ENCODE results near the gene SULF2. TPM values are rescaled to one million over a fixed set of nuclear protein-coding genes. Genes with fewer than 3 reads are reported as not detected.
"Not testable (repeated sequence)": the region's sequence is repeated elsewhere in the genome, so short reads cannot be mapped to it uniquely, and the experiment has no call there.

Gene SULF2
- total RNA-seq, 1 donor from 2014 or later, result 22.9 TPM

DNA sequence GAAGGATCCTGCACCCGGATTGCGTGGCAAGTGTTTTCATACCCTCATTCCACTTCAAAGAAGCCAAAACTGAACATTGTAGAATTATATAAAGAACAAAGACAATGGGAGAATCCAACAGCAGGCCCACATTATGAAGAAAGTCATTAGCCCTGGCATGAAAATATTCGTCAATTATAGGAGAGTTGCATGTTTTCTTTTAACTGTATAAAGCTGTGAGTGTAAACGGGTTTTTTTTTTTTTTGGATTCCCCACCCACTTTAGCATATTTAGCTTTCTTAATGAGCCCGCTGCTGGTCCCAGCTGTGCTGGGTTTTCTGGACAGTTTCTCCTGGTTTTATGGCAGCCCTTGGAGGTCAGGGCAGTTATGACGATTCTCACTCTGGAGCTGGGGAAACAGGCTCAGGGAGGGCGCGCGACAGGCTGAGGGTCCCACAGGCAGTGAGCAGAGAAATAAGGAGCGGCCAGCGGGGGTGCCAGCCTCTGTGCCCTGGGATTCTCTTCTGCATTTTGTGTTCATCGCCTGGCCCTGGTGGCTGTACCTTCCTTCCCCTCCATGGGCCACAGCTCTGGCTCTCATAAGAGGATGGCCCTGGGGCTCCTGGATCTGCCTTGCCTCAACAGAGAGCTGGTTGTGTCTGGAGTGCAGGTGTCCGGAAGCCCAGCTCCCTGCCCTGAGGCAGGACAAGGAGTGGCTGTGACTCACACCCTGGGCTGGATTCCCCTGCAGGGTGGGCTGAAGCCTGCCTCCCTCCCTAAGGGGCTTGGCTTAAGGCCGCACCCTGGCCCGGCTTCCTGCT is 24.1 kb upstream of the SULF2 start:
- peak overlapping the region; percentile 75 for H3K4me3 Mint-ChIP-seq
- DNase-seq (ENCODE audit: low read depth, low spot score), result peak; percentile 16
- TF ChIP-seq, protein P1, sequence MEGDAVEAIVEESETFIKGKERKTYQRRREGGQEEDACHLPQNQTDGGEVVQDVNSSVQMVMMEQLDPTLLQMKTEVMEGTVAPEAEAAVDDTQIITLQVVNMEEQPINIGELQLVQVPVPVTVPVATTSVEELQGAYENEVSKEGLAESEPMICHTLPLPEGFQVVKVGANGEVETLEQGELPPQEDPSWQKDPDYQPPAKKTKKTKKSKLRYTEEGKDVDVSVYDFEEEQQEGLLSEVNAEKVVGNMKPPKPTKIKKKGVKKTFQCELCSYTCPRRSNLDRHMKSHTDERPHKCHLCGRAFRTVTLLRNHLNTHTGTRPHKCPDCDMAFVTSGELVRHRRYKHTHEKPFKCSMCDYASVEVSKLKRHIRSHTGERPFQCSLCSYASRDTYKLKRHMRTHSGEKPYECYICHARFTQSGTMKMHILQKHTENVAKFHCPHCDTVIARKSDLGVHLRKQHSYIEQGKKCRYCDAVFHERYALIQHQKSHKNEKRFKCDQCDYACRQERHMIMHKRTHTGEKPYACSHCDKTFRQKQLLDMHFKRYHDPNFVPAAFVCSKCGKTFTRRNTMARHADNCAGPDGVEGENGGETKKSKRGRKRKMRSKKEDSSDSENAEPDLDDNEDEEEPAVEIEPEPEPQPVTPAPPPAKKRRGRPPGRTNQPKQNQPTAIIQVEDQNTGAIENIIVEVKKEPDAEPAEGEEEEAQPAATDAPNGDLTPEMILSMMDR (conservative IDR thresholded peaks at IDR 0.05), result no peak
- H3K9me3 Mint-ChIP-seq, result peaks cover 10% of the 10 kb centered on the region
- H3K27me3 Mint-ChIP-seq (ENCODE audit: low read depth), result peaks cover 5% of the 10 kb centered on the region
- H3K36me3 Mint-ChIP-seq (ENCODE audit: low read depth), result no peaks in the 10 kb centered on the region
- peaks cover 37% of the 10 kb centered on the region for H3K4me1 Mint-ChIP-seq
- peak overlapping the region; percentile 97 for H3K27ac Mint-ChIP-seq (ENCODE audit: unreplicated experiment)

DNA sequence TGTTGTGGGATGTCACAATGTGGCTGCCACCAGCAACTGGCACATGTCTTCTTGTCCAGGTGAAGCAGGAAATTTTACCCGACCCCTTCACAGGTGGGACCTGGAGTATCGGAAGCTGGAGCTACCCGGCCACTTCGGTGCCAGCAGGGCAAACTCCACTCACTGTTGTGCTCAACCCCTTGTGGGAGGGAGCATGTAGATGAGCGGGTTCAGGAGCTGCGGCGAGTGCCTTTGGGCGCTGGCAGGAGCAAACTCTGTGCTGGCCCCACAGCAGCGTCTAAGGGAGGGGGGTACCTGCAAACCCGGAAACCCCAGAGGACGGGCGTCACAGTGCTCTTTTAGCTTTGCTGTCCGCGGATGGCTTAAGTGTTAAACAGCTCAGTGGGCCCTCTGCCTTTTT is 20.7 kb upstream of the SULF2 start:
- Mint-ChIP-seq H3K9me3 (no peaks in the 10 kb centered on the region), H3K27me3 (ENCODE audit: low read depth) (peaks cover 2% of the 10 kb centered on the region), H3K27ac (ENCODE audit: unreplicated experiment) (no peak overlapping the region), H3K4me1 (peaks cover 42% of the 10 kb centered on the region), H3K4me3 (no peak overlapping the region), H3K36me3 (ENCODE audit: low read depth) (no peaks in the 10 kb centered on the region)
- DNase-seq (ENCODE audit: low read depth, low spot score), result no peak
- TF ChIP-seq, protein P1 (conservative IDR thresholded peaks at IDR 0.05), result no peak

GRCh38 chr20:47804972-47805371 is 19.7 kb upstream of the SULF2 start:
- not testable (repeated sequence) for DNase-seq (ENCODE audit: low read depth, low spot score); H3K27me3 Mint-ChIP-seq (ENCODE audit: low read depth); H3K36me3 Mint-ChIP-seq (ENCODE audit: low read depth); H3K4me3 Mint-ChIP-seq; H3K9me3 Mint-ChIP-seq; H3K27ac Mint-ChIP-seq (ENCODE audit: unreplicated experiment)
- peaks cover 37% of the 10 kb centered on the region for H3K4me1 Mint-ChIP-seq

DNA sequence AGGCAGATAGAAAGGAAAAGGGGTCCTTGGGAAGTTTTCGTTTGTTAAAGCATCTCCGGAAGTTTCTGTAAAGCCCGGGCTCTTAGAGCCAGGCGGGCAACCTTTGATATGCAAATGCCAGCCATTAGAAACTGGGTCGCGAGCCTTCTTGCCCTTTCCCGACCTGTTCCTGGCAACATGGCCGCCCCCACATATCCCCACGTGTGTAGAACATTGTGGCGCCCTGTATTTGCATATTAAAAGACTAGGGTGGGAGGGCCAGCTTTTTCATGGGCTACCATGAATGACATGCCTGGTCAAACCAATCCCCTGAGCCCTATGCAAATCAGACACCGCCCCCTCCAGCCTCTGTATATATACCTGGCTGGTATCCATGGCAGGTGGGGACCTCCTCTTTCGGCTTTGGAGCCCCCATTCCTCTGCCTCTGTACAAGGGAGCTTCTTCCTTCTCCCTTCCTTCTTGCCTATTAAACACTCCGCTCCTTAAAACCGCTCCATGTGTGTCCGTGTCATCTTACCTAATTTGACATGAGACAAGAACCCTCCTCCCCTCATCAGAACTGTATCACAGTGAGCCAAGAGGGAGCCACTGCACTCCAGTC is 19.0 kb upstream of the SULF2 start:
- H3K4me3 Mint-ChIP-seq, H3K9me3 Mint-ChIP-seq: not testable (repeated sequence)
- peak; percentile 46 for DNase-seq (ENCODE audit: low read depth, low spot score)

GRCh38 chr20:47802975-47803374 is 17.7 kb upstream of the SULF2 start:
- peaks cover 2% of the 10 kb centered on the region for H3K27me3 Mint-ChIP-seq (ENCODE audit: low read depth)
- H3K36me3 Mint-ChIP-seq (ENCODE audit: low read depth), result no peaks in the 10 kb centered on the region
- peaks cover 27% of the 10 kb centered on the region for H3K4me1 Mint-ChIP-seq
- H3K4me3 Mint-ChIP-seq, result no peak overlapping the region
- H3K9me3 Mint-ChIP-seq, result no peaks in the 10 kb centered on the region
- no peak for DNase-seq (ENCODE audit: low read depth, low spot score)
- peak overlapping the region; percentile 83 for H3K27ac Mint-ChIP-seq (ENCODE audit: unreplicated experiment)
- TF ChIP-seq, protein P1 (conservative IDR thresholded peaks at IDR 0.05), result no peak

More for the DNA sequence above, 19.0 kb upstream of the SULF2 start:
- H3K4me1 Mint-ChIP-seq, result peaks cover 31% of the 10 kb centered on the region
- H3K27ac Mint-ChIP-seq (ENCODE audit: unreplicated experiment); H3K27me3 Mint-ChIP-seq (ENCODE audit: low read depth); H3K36me3 Mint-ChIP-seq (ENCODE audit: low read depth): not testable (repeated sequence)

- no peak for DNase-seq (ENCODE audit: low read depth, low spot score)
- peaks cover 27% of the 10 kb centered on the region for H3K4me1 Mint-ChIP-seq
- no peak overlapping the region for H3K27ac Mint-ChIP-seq (ENCODE audit: unreplicated experiment)
- no peak overlapping the region for H3K4me3 Mint-ChIP-seq
- no peaks in the 10 kb centered on the region for H3K9me3 Mint-ChIP-seq
- TF ChIP-seq, protein P1 (conservative IDR thresholded peaks at IDR 0.05), result no peak
- H3K36me3 Mint-ChIP-seq (ENCODE audit: low read depth), result no peaks in the 10 kb centered on the region
- peaks cover 2% of the 10 kb centered on the region for H3K27me3 Mint-ChIP-seq (ENCODE audit: low read depth)
Measured at GRCh38 chr20:47802226-47802920, 17.1 kb upstream of the SULF2 start.
